ENCODE measurements around the gene PCCA. TPM values are rescaled to one million over a fixed set of nuclear protein-coding genes. Genes with fewer than 3 reads are reported as not detected.

Gene PCCA
- total and polyA plus RNA-seq, 4 donors = 8.3 to 71.8 (median 22.8) TPM

GRCh38 chr13:100547791-100548201 lies 458.9 kb downstream of the PCCA start:
- peak overlapping the region in 1 of 2 donors; percentile 26 for H3K27ac ChIP-seq (ENCODE audit: low read depth in 1 of 2, low read length in 1 of 2)
- no peak for ATAC-seq (ENCODE audit: insufficient read depth, low FRiP score)
- 68 to 81% methylated on average over 9 of the region's 9 CpGs for WGBS, 2 donors
- H3K27me3 ChIP-seq (ENCODE audit: control insufficient read depth in 3 of 3, insufficient read depth in 3 of 3, low read length in 2 of 3) = no peaks in the 10 kb centered on the region
- H3K36me3 ChIP-seq (ENCODE audit: control insufficient read depth in 4 of 4, insufficient read depth in 4 of 4, low read length in 4 of 4) = no peaks in the 10 kb centered on the region
- peak; percentile 55 to 80 (median 65) for DNase-seq
- TF ChIP-seq, protein P1, sequence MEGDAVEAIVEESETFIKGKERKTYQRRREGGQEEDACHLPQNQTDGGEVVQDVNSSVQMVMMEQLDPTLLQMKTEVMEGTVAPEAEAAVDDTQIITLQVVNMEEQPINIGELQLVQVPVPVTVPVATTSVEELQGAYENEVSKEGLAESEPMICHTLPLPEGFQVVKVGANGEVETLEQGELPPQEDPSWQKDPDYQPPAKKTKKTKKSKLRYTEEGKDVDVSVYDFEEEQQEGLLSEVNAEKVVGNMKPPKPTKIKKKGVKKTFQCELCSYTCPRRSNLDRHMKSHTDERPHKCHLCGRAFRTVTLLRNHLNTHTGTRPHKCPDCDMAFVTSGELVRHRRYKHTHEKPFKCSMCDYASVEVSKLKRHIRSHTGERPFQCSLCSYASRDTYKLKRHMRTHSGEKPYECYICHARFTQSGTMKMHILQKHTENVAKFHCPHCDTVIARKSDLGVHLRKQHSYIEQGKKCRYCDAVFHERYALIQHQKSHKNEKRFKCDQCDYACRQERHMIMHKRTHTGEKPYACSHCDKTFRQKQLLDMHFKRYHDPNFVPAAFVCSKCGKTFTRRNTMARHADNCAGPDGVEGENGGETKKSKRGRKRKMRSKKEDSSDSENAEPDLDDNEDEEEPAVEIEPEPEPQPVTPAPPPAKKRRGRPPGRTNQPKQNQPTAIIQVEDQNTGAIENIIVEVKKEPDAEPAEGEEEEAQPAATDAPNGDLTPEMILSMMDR (IDR thresholded peaks at IDR 0.05; ENCODE audit: control extremely low read depth, extremely low read depth) = no peak
- peaks cover 0 to 24% (median 5%) of the 10 kb centered on the region in 5 donors for H3K4me1 ChIP-seq (ENCODE audit: control insufficient read depth in 5 of 5, insufficient read depth in 5 of 5, low read length in 5 of 5)
- H3K9me3 ChIP-seq (ENCODE audit: control insufficient read depth in 4 of 4, insufficient read depth in 3 of 4, low read length in 3 of 4) = no peaks in the 10 kb centered on the region
- H3K9ac ChIP-seq (ENCODE audit: insufficient read depth in 1 of 2, low read length in 2 of 2) = no peak overlapping the region
- H3K4me3 ChIP-seq = no peak overlapping the region

- Histone ChIP-seq H3K36me3 (ENCODE audit: control insufficient read depth in 4 of 4, insufficient read depth in 4 of 4, low read length in 4 of 4) (peaks cover 0 to 2% (median 0%) of the 10 kb centered on the region in 4 donors), H3K27me3 (ENCODE audit: control insufficient read depth in 3 of 3, insufficient read depth in 3 of 3, low read length in 2 of 3) (no peaks in the 10 kb centered on the region), H3K9me3 (ENCODE audit: control insufficient read depth in 4 of 4, insufficient read depth in 3 of 4, low read length in 3 of 4) (no peaks in the 10 kb centered on the region), H3K4me3 (no peak overlapping the region), H3K9ac (ENCODE audit: insufficient read depth in 1 of 2, low read length in 2 of 2) (no peak overlapping the region), H3K27ac (ENCODE audit: low read depth in 1 of 2, low read length in 1 of 2) (no peak overlapping the region), H3K4me1 (ENCODE audit: control insufficient read depth in 5 of 5, insufficient read depth in 5 of 5, low read length in 5 of 5) (peaks cover 0 to 17% (median 0%) of the 10 kb centered on the region in 5 donors)
- ATAC-seq (ENCODE audit: insufficient read depth, low FRiP score) (no peak), DNase-seq (no peak)
- 91% methylated on average over 9 of the region's 9 CpGs for WGBS, 2 donors
- TF ChIP-seq, protein P1 (IDR thresholded peaks at IDR 0.05; ENCODE audit: control extremely low read depth, extremely low read depth) = no peak
Measured at GRCh38 chr13:100549316-100549715, 460.4 kb downstream of the PCCA start.

- Histone ChIP-seq H3K9me3 (ENCODE audit: control insufficient read depth in 4 of 4, insufficient read depth in 3 of 4, low read length in 3 of 4) (peaks cover 0 to 2% (median 0%) of the 10 kb centered on the region in 4 donors), H3K36me3 (ENCODE audit: control insufficient read depth in 4 of 4, insufficient read depth in 4 of 4, low read length in 4 of 4) (peaks cover 0 to 2% (median 0%) of the 10 kb centered on the region in 4 donors), H3K9ac (ENCODE audit: insufficient read depth in 1 of 2, low read length in 2 of 2) (no peak overlapping the region), H3K27me3 (ENCODE audit: control insufficient read depth in 3 of 3, insufficient read depth in 3 of 3, low read length in 2 of 3) (no peaks in the 10 kb centered on the region), H3K4me3 (no peak overlapping the region), H3K4me1 (ENCODE audit: control insufficient read depth in 5 of 5, insufficient read depth in 5 of 5, low read length in 5 of 5) (peaks cover 0 to 7% (median 0%) of the 10 kb centered on the region in 5 donors), H3K27ac (ENCODE audit: low read depth in 1 of 2, low read length in 1 of 2) (no peak overlapping the region)
- WGBS, 2 donors = 94 to 95% methylated on average over 11 of the region's 11 CpGs
- ATAC-seq (ENCODE audit: insufficient read depth, low FRiP score) = no peak
- TF ChIP-seq, protein P1 (IDR thresholded peaks at IDR 0.05; ENCODE audit: control extremely low read depth, extremely low read depth) = no peak
- no peak for DNase-seq
Measured at GRCh38 chr13:100552755-100553154, 463.9 kb downstream of the PCCA start.

- DNase-seq = no peak
- Histone ChIP-seq H3K9me3 (ENCODE audit: control insufficient read depth in 4 of 4, insufficient read depth in 3 of 4, low read length in 3 of 4) (peaks cover 0 to 2% (median 0%) of the 10 kb centered on the region in 4 donors), H3K27me3 (ENCODE audit: control insufficient read depth in 3 of 3, insufficient read depth in 3 of 3, low read length in 2 of 3) (no peaks in the 10 kb centered on the region), H3K36me3 (ENCODE audit: control insufficient read depth in 4 of 4, insufficient read depth in 4 of 4, low read length in 4 of 4) (no peaks in the 10 kb centered on the region), H3K4me3 (no peak overlapping the region), H3K9ac (ENCODE audit: insufficient read depth in 1 of 2, low read length in 2 of 2) (no peak overlapping the region), H3K4me1 (ENCODE audit: control insufficient read depth in 5 of 5, insufficient read depth in 5 of 5, low read length in 5 of 5) (no peaks in the 10 kb centered on the region), H3K27ac (ENCODE audit: low read depth in 1 of 2, low read length in 1 of 2) (no peak overlapping the region)
- WGBS, 2 donors = 94% methylated on average over 8 of the region's 8 CpGs
- ATAC-seq (ENCODE audit: insufficient read depth, low FRiP score) = no peak
- TF ChIP-seq, protein P1 (IDR thresholded peaks at IDR 0.05; ENCODE audit: control extremely low read depth, extremely low read depth) = no peak
Measured at GRCh38 chr13:100559886-100560285, 471.0 kb downstream of the PCCA start.

Measured in lung (tissue), 12 donors.